Activated CD4-positive, CD25-positive, alpha-beta regulatory T cell treated with anti-CD3 and anti-CD28 coated beads, Interleukin-2, amount 50 U/mL, for 72 hours (primary cell): ENCODE measurements around the gene NDUFB8.
"Not testable (repeated sequence)": the region's sequence is repeated elsewhere in the genome, so short reads cannot be mapped to it uniquely, and the experiment has no call there.

ENCODE experiments used
- DNase-seq: peaks from one replicate; pipeline ENCODE4 v3.0.0; 2021

The NDUFB8 gene

DNA sequence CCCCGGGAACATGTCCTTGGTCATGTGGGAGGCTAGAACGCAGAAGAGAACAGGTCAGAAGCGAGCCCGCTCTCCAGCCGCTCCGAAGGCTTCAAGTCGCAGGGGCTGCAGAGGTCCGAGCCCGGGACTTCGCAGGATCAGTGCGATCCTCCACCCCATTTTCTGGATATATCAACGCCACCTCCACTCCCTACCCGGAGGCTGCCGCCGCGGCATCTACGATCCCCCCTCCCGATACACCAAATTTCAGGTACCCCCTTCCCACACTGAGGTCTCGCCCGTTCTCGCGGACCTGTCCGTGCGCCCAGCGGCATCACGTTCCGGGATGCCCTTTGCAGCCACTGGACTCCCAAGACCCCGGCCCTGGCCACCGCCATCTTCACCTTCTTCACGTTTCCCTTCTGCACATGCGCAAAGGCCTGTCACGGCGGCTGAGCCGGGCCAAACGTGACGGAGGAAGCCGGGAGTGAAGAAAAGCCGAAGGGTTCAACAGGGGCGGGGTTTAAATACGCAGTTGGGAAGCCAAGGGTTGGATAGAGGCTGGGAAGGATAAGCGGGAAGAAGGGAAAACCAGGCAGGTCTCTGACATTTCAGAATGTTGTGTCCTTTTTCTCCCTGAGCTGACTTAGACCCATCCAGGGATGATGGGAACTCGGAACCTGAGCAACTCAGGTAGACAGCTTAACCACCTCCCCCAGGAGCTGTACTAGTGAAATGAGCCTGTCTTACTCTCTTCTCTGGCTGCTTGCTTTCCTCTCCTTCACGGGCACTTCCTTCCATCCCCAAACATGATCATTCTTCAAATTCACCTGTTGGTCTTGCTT, at the start of gene NDUFB8:
NDUFB8 (minus strand) TSS at position 397 of the 824 bp plus-strand sequence; CDS start at position 377, 20 bp downstream.
- DNase-seq, result peak; percentile 87

DNA sequence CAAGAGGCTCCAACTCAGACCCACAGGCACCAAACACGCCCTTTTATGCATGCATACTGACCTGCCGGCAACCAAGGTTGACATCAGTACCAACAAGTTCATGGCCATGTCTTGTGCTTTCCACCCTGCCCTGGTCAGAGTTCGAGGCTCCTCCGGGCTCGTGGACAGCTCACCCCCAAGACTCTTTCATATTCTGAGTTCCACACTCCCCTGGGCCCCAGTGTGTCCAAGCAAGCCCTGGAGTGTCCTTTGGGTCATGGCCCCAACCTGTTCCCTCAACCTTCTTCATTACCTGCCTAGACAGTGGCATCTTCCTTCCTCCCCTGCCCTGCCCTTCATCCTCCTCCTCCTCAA, 46.6 kb upstream of the NDUFB8 start:
- DNase-seq, result no peak

DNA sequence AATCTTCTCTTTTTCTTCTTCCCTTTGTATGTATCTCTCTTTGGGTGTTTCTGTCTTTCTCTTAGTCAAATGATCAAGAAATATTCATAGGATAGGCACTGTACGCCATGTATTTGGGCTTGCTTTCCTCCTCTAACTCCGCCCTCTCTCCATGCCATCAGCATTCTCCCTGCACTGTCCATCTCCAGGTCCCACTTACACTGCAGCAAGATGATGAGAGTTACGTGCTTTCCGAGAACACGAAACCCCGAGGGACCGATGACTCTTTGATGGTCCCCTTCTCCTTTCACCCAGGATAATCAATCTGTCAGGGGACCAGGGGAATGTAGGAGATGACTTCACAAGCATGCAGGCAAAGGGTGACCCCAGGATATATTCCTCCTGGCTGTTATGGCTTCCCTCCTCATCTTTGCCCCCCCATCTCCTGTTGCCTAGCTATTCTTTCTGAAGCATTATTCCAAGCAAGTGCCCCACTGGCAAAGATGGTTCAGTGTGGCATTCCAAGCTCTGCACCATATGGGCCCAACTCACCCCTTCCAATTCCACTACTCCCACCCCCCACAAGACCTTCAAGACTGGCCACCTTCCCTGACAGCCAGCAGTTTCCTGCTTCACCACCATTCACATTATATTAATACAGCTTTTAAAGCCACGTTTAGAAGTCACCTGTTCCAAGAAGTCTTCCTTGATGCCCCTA, 46.1 kb upstream of the NDUFB8 start:
- no peak for DNase-seq

DNA sequence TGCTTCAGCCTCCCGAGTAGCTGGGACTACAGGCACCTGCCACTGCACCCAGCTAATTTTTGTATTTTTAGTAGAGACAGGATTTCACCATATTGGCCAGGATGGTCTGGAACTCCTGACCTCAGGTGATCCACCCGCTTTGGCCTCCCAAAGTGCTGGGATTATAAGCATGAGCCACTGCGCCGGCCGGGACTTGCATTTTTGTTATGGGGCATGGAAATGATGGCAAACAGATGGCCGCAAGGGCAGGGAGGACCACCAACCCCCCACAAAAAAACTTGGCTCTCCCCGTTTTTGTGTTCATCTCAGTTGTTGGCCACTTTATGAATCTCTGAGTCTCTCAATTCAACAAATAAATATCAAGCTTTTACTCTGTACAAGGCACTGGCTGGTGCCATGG, 45.5 kb upstream of the NDUFB8 start:
- not testable (repeated sequence) for DNase-seq

DNA sequence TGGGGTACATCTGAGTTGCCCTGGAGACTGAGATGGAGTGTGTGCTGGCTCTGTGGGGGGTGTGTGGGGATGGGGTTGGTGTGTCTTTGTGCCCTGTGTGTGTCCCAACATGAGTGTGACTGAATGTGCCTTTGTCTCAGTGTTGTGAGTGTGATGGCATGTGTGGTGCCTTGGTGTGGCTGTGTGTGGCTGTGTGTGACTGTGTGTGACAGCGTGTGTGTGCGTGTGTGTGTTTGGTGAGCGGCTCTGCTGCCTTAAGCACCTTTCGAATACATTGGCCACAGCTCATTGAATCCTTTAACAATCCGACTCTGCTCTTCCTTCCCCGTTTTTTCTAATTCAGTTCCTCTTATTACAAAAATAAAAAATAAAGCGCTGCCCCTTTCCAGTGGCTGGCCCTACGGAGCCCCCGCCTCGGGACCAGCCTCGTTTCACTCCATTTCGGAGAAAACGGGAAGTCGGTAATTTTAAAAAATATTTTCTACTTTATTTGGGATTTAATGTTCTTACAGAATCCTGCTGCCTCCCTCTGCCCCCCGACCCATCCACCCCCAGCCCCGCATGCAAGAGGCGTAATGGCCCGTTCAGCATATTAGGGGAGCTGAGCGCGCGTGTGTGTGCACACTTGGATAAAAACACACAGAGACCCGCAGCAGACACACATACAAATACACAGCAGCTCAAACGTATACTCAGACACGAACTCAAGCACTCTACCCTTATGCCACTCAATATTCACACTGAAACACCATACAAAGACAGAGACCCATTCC, 41.6 kb upstream of the NDUFB8 start:
- no peak for DNase-seq

DNA sequence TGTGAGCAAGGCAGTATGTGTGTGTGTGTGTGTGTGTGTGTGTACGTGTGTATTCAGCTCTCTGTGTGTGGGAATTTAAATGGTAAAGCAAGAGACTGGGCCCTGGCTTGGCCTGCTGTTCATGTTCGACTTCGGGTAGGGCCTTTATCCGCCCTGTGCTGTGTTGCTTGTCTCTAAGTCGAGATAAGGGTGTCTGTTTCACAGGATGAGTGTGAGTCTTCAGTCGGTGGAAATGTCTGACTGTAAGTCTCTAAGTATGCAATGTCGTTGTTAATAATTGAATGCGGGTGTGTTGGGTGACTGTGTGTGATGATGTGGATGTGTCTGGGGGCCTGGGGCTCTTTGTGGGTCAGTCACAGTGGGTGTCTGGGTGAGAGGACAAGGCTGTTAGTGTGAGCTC, 40.8 kb upstream of the NDUFB8 start:
- no peak for DNase-seq

DNA sequence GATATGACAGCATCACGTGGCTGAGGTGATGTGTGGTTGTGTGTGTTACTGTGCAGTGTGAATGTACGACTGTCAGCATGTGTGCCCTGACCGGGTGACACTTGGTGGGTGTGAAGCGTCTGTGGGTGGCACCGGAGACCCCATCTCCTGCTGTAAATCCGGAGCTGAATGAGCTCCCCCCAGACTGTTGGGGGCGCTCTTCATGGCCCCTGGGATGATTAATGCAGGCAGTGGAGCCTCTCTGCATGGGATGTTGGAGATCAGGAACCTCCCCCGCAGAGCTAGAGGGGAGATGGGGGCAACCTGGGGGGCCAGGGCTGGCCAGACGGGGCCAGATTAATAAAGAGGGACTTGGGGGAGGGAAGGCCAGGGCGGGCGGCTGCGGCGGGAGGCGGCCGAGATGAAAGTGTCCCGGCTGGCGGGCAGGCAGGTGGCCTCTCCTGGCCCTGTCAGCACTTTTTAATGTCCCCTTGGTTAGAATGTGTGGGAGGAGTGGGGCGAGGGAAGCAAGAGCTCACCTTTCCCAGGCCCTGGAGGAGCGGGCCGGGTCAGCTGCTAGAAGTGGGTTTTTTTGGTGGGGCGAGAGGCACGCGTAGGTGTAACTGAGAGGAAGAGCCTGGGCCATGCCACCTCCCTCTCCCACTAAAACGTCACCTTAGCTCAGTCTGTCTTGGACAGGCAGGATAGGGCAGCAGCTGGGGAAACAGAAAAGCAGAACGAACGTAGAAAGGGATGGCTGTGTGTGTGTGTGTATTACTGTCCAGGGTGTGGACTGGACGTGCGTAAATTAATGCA, 40.2 kb upstream of the NDUFB8 start:
- DNase-seq, result no peak

DNA sequence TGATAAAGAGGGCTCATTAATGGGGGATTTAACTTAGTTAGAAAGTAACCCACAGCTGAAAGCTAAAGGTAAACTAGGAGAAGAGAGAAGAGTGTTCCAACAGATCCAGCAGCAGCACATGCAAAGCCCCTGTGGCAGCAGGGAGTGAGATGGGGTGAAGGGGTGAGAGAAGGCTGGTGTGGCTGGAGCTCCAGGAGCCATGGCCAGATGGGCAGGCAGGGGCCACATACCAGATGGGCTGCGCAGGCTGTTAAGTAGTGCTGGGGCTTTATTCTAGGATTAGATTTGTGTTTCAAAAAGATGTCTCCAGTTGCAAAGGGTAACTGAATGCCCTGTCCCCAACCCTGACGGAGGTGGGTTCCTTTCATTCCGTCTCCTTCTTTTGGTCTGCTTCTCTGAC, 39.2 kb upstream of the NDUFB8 start:
- no peak for DNase-seq

DNA sequence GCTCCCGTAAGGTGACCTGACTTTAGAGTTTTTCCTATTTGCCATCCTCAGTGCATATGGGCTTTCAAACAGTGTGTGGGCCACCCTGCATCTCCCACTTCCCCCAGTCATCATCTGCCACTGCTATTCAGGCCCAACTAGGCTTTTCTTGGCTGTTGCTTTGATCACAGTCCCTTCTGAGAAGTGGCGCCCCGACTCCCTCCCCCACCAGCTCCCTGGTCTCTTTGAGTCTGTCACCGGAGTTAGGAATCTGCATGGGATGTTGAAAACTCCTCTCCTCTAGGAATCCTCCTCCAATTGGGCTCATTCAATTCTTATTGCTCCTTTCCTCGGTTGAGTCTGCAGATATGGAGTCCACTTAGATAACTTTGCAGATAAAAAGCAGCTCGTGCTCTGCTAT, 38.2 kb upstream of the NDUFB8 start:
- no peak for DNase-seq

DNA sequence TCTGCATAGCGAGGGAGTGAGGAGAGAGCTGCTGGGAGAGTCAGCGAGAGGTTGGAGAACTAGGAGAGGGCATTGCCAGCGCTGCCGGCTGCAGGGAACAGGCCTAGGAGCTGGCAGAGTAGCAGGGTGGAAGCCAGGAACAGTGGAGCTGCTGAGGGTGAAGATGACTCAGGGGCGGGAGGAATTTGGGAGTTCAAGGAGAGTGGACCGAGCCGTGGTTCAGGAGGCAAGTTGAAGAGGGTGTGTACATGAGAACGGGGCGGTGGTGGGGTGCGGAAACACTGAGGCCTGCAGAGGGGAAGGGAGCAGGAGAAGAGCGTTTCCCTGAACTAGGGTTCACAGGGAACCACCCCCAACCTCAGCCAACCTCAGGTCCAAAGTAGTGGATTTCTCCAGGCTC, 37.6 kb upstream of the NDUFB8 start:
- no peak for DNase-seq

DNA sequence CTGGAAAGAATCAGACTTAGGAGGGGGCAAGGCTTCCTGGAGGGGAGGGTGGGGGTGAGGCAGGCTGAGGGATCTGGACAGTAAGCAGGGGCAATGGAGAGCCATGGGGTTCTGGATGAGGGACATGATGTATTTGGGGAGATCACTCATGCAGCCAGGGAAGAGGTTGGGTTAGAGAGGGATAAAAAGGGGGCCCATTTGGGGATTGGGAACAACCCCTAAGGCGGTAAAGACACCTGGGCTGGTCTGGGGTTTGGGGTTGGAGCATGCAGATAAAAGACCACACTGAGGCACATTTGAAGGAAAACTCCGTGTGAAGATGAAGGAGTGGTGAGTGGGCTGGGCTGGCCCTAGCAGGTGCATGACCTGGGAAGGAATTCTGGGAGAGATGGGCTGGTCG, 36.9 kb upstream of the NDUFB8 start:
- no peak for DNase-seq

DNA sequence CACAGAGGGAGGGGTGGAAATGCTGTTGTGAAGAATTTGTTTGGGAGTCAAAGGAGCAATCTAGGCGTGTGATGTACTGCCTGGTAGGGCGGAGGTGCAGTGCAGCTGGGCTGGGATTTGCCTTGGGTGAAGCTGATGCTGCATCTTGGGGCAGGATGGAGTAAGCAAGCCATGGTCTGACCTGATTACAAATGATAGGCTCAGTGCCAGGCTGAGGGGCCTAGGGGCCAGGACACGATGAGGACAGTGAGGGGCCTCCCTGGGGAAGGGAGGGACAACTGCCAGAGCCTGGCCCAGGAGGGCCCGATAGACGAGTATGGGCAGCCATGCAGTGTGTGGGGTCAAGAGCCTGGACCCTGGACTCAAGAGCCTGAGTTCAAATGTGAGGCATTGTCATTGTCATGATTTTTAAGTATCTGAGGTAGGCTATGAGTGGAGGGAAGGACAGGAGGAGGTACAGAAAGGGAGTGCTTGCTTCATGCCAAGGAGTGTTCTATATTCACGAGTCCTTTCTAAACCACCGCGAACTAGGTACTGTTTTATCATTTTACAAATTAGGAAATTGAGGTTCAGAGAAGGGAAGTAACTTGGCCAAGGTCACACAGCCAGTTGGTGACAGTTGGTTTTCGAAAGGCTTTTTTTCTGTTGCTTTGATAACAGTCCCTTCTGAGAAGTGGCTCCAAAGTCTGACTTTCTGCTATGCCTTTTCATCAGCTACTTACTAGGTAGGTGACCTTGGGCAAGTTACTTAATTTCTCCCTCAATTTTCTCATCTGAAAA, 35.7 kb upstream of the NDUFB8 start:
- no peak for DNase-seq

DNA sequence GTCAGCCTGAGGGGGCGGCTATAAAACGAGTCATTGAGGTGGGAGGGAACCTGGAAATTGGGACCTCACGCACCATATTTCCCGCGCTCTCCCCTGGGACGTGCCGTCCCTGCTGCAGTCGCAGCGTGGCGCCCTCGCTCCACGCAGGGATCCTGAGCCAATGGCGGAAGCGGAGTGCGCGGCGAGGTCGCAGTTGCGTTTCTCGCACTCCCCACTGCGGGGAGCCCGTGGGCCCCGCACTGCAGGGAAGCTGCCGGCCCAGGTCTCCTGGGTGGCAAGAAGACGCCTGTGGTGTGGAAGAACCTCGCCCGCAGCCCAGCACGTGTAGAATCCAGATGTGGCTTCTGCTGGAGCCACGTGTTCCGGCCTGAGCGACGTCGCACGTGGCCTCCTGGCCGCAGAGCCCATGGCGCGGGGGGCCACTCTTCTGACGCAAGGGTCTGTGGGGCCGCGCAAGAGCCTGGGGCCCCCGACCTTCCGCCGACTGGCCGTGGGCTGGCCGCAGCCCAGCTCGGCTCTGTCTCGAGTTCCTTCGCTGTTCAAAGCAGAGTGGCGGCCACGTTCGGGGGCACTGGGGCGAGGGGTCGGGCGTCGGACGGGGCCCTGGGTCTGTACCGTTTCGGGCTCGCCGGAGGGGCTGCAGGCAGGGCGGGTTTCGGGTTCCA, 32.5 kb upstream of the NDUFB8 start:
- DNase-seq, result peak; percentile 68

DNA sequence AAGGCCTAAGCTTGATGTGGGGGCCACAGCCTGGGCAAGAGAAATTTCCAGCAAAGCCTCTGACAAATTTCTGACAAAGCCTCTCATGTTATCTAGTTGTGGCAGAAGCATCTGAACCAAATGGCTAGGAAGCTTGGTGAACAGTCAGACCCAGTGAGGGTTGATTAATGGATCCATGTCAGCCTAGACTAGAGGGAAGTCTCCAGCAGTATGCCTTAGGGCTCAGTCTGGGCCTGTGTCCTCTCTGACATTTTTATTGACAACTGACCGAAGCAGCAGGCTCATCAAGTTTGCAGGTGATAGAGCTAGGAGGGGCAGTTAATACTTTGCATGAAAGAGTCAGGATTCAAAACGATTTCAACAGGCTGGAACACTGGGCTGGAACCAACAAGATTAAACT, 31.3 kb upstream of the NDUFB8 start:
- DNase-seq, result no peak

DNA sequence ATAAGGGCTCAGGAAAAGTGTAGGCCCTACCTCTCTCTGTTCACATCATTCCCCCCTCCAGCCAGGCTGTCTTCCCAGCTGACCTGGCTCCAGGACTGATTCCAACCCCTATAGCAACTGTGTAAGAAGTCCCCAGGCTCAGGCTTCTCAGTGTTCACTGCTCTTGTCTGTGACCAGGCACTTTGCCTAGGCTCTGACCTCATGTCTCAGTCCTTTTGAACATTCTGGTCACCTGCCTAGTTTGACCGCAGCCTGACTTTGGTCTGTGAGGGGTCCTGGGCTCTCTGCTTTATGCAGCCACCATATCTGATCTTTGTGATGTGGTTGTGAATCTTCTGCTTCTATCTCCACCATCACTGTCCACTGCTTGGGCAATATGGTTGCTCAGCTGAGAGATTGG, 30.6 kb upstream of the NDUFB8 start:
- DNase-seq, result no peak

DNA sequence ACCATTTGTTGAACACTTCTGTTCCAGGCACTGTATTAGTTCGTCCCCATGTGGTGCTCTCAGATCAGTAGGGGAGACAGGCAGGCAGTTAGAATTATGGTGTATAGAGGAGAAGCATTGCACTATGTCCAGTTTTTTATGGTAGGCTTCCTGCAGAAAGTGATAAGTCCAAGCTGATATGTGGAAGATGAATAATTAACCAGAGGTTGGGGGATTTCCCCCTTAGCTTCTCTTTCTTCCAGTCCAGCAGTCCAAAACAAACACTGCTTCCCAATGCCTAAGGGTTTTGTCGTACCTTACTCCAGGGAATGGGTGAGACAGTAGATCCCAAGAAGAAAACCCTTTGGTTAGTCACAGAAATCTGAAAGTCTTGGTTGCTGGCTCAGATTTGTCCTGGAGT, 25.2 kb upstream of the NDUFB8 start:
- DNase-seq, result no peak

DNA sequence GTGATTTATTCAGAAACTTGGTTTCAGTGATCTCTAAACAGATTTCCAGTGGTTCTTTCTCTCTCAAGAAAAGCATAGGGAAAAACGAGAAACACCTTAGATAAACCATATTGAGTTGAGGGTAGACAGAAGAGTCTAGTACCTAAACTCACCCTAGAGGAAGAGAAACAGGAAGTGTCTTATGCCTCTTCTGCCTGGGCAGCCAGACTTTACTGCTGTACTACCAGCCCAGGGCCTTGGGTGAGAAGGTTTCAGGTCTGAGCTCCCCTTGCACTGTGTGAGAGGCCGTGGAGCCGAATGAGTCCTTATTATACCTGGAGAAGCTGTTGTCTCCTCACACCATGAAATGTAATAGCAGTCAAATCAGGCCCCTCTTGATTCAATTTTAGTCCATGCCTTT, 24.3 kb upstream of the NDUFB8 start:
- no peak for DNase-seq

DNA sequence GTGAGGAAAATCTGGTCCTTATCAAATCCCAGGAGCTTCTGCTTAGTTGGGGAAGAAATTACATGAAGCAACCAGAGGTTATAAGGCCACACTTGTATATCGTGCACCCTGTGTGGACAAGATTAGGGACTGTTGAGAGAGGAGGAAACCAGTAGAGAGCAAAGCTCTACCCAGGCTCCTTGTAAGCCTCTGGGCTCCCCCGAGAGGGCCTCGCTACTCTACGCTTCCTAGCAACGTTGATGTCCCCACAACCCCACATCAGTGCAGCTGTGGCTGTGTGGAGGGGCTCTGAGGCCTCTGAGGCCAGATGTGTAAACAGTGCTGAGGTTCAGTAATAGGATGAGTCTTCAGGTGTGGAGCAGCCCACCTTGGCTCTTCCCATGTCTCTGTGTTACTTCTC, 22.1 kb upstream of the NDUFB8 start:
- DNase-seq, result no peak

DNA sequence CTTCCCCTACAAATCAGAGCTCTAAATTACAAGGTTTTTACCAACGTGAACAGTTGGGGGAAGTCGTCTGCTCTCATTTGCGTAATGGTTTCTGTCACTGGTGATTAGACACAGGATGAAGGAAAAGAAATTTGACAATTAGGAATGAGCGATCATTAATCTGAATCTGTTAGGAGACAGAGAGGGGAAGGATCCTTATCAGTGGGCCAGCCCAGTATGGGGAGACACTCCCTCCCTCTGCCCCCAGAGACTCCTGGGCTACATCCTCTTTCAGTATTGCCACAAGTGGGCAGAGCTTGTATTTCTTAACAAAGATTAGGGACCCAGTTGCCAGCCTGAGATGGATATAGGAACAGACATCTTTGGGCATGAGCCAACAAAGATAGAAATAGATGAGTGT, 21.5 kb upstream of the NDUFB8 start:
- no peak for DNase-seq

DNA sequence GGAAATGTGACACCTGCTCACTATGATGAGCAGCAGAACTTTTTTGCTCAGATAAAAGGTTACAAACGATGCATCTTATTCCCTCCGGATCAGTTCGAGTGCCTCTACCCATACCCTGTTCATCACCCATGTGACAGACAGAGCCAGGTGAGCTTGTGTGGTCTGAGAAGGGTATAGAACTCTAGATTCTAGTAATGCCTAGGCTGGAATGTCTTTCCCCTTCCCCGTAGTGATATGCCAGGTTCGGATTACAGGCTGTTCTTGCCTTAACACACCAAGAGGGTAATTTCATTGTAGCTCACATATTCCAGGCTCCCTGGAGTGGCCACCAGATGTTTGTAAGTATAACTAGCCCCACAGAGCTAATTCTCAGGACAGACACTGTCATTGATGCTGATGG, 15.3 kb upstream of the NDUFB8 start:
- DNase-seq, result no peak

DNA sequence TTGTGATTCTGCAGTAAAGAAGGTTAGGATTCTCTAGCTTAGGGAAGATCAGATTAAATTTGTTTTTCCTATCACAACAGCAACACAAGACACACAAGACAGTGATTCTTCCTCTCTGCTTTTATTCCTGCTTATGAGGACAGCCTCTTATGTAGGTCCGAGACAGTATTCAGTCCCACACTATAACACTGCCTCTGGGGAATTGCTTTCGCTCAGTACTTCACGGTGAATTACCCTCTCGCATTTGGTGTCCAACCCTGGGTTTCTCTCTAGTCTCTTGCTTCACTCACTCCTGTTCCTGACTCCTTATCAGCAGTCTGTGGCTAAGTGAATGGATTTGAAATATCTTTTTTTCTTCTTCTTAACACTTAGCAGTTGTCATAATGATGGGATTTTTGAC, 7.8 kb upstream of the NDUFB8 start:
- DNase-seq, result no peak
